ENCODE measurements around the gene SYN1. TPM values are rescaled to one million over a fixed set of nuclear protein-coding genes. Genes with fewer than 3 reads are reported as not detected.

The SYN1 gene
- total RNA-seq, 2 experiments from 2014 or later = 0.83 to 1.3 TPM

- DNase-seq = no peak
- POLR2A ChIA-PET = no interaction called here
- intact Hi-C loops (cut with micrococcal nuclease) = no loop called here
- Mint-ChIP-seq H3K27me3 (no peaks in the 10 kb centered on the region), H3K4me1 (ENCODE audit: low read depth) (peaks cover 19% of the 10 kb centered on the region), H3K9me3 (no peaks in the 10 kb centered on the region), H3K4me3 (no peak overlapping the region), H3K27ac (no peak overlapping the region), H3K36me3 (peaks cover 6% of the 10 kb centered on the region)
- CTCF ChIA-PET = interaction anchor here (1.2 kb wide), 1 partner anchor 13 kb away, joined by 3 read pairs; no protein-coding TSS in a partner anchor
These were observed 12.0 kb upstream of the SYN1 start for GRCh38 chrX:47631676-47632075.

GRCh38 chrX:47629419-47630200 is 10.0 kb upstream of the SYN1 start, which contains the start of gene CFP:
Gene CFP, minus strand, starts transcription at chrX:47629930. Its CDS starts 86 bp downstream, at chrX:47629844.
- H3K9me3 Mint-ChIP-seq = no peaks in the 10 kb centered on the region
- ChIA-PET CTCF (interaction anchor here (1.4 to 1.5 kb wide), 2 partner anchors 33 to 122 kb away, joined by 3 to 4 read pairs; no protein-coding TSS in a partner anchor), POLR2A (no interaction called here)
- H3K27ac Mint-ChIP-seq = peak within 1 kb of the TSS; percentile 83
- intact Hi-C loops (cut with micrococcal nuclease) = loop anchor here (5.0 kb wide), 1 partner anchor 67 kb away; the partner anchor contains the start of gene ARAF
- H3K36me3 Mint-ChIP-seq = no peaks in the 10 kb centered on the region
- H3K4me3 Mint-ChIP-seq = peak within 1 kb of the TSS; percentile 50
- peaks cover 19% of the 10 kb centered on the region for H3K4me1 Mint-ChIP-seq (ENCODE audit: low read depth)
- DNase-seq = peak; percentile 23
- H3K27me3 Mint-ChIP-seq = no peaks in the 10 kb centered on the region

- no peaks in the 10 kb centered on the region for H3K36me3 Mint-ChIP-seq
- ChIA-PET CTCF (interaction anchor here (0.8 to 1.5 kb wide), 4 partner anchors 33 to 123 kb away, joined by 3 to 4 read pairs (median 4); no protein-coding TSS in a partner anchor), POLR2A (no interaction called here)
- peak; percentile 36 for DNase-seq
- H3K27ac Mint-ChIP-seq = peak overlapping the region; percentile 79
- H3K4me3 Mint-ChIP-seq = peak overlapping the region; percentile 41
- intact Hi-C loops (cut with micrococcal nuclease) = loop anchor here (5.0 kb wide), 1 partner anchor 67 kb away; the partner anchor contains the start of gene ARAF
- H3K4me1 Mint-ChIP-seq (ENCODE audit: low read depth) = peaks cover 19% of the 10 kb centered on the region
- H3K27me3 Mint-ChIP-seq = no peaks in the 10 kb centered on the region
- no peaks in the 10 kb centered on the region for H3K9me3 Mint-ChIP-seq
These were observed 9.3 kb upstream of the SYN1 start for GRCh38 chrX:47628982-47629381.

- Mint-ChIP-seq H3K36me3 (no peaks in the 10 kb centered on the region), H3K4me3 (no peak overlapping the region), H3K27me3 (peaks cover 2% of the 10 kb centered on the region), H3K9me3 (no peaks in the 10 kb centered on the region), H3K4me1 (ENCODE audit: low read depth) (peaks cover 28% of the 10 kb centered on the region), H3K27ac (no peak overlapping the region)
- intact Hi-C loops (cut with micrococcal nuclease) = loop anchor here (5.0 kb wide), 1 partner anchor 63 kb away; the partner anchor contains the start of gene ARAF
- POLR2A ChIA-PET = no interaction called here
- DNase-seq = no peak
- CTCF ChIA-PET = interaction anchor here (1.2 kb wide), 1 partner anchor 56 kb away, joined by 3 read pairs; no protein-coding TSS in a partner anchor
These were observed 5.7 kb upstream of the SYN1 start for GRCh38 chrX:47625365-47625764.

DNA sequence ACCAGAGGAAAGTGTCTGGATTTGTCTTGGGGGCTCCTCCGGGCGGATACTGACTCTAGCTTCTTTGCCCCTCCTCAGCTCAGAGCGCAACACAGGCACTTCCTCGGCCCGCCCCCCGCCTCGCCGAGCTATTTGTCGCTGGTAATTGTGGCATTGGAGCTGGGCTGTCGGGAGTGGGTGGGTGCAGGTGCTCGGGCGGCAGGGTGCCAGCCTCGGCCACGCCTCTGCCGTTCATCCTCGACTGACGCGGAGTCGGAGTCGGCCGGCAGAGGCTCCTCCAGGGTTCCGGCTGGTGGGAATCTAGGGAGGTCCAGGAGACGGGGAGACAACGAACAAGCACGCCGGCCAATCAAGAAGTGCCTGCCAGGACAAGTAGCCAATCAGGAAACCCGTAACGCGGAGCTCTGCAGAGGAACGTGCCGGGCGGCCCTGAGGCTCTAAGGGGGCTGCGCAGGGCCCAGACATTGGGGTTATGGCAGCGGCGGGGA is 3.9 kb upstream of the SYN1 start:
- ChIA-PET CTCF (no interaction called here), POLR2A (no interaction called here)
- peak; percentile 49 for DNase-seq
- Mint-ChIP-seq H3K4me1 (ENCODE audit: low read depth) (peaks cover 15% of the 10 kb centered on the region), H3K9me3 (no peaks in the 10 kb centered on the region), H3K4me3 (peak overlapping the region; percentile 73), H3K27me3 (peaks cover 2% of the 10 kb centered on the region), H3K27ac (peak overlapping the region; percentile 8), H3K36me3 (no peaks in the 10 kb centered on the region)
- intact Hi-C loops (cut with micrococcal nuclease) = loop anchor here (5.0 kb wide), 1 partner anchor 41 kb away; the partner anchor contains the start of gene TIMP1

DNA sequence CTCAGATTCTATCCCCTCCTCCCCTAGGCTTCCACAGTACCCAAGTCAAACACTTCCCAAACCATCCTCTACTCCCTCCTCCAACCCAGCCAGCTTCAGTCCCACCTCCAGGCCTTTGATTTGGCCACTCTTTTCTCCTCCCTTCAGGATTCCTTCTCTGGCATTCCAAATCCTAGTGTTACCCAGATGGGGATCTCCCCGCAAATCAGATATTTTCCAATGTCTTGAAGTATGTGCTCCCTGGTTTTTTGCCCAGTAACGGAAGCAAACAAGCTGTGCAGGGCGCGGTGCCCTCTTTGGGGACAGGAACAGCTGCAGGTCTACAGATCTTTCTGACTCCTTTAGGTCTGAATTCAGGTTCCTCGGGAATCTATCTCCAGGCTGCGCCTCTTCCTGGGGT is 2.2 kb upstream of the SYN1 start:
- Mint-ChIP-seq H3K36me3 (no peaks in the 10 kb centered on the region), H3K27me3 (peaks cover 5% of the 10 kb centered on the region), H3K4me3 (no peak overlapping the region), H3K9me3 (no peaks in the 10 kb centered on the region), H3K4me1 (ENCODE audit: low read depth) (peaks cover 9% of the 10 kb centered on the region), H3K27ac (no peak overlapping the region)
- CTCF ChIA-PET = no interaction called here
- POLR2A ChIA-PET = no interaction called here
- no peak for DNase-seq
- intact Hi-C loops (cut with micrococcal nuclease) = loop anchor here (5.0 kb wide), 1 partner anchor 40 kb away; the partner anchor contains the start of gene TIMP1

DNA sequence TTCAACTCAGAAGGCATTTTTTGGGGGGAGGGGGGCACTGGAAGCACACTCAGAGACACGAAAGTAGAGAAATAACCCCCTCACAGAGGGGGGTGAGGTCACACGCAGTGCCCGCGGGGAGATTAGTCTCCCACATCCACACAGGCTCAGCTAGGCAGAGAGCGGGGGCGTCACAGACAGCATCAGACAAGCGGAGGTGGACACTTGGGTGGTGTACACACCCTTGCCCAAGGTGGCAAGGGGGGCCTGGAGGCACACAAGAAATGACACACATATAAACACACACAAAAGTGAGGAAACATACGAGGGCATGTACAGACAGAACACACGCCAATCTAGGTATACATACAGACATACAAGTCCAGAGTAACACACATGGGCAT is 637 bp upstream of the SYN1 start:
- H3K36me3 Mint-ChIP-seq = no peaks in the 10 kb centered on the region
- no peak for DNase-seq
- ChIA-PET CTCF (no interaction called here), POLR2A (no interaction called here)
- H3K4me3 Mint-ChIP-seq = peak overlapping the region; percentile 57
- no peaks in the 10 kb centered on the region for H3K9me3 Mint-ChIP-seq
- peaks cover 5% of the 10 kb centered on the region for H3K27me3 Mint-ChIP-seq
- H3K4me1 Mint-ChIP-seq (ENCODE audit: low read depth) = peaks cover 9% of the 10 kb centered on the region
- intact Hi-C loops (cut with micrococcal nuclease) = loop anchor here (5.0 kb wide), 1 partner anchor 38 kb away; the partner anchor contains the start of gene TIMP1
- no peak overlapping the region for H3K27ac Mint-ChIP-seq

DNA sequence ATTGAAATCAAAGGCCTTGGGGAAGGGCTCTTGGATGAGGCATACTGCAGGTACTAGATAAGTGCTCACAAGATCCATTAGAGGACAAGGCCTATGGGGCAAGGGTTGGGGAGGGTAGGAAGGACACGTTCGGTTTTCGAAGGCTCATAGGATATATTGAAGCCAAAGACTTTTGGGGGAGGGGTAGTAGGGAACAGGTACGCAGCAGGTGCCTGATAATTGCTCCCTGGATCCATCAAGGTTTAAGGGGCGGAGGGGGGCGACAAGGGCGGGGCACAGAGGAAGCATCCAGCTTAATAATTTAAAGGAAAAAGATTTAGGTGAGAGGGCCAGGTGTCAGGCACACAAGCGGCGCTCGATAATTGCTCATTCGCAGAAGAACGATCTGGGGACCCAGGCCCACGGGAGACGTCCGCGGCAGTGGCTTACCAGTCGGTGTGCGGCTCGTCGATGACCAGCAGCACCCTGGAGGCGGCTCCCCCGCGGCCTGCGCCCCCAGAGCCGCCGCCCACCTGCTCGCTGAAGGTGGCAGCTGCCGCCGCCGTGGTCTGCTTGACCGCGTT is 653 bp downstream of the SYN1 start:
- DNase-seq = no peak
- H3K27ac Mint-ChIP-seq = no peak overlapping the region
- peaks cover 5% of the 10 kb centered on the region for H3K27me3 Mint-ChIP-seq
- ChIA-PET POLR2A (no interaction called here), CTCF (interaction anchor here (0.6 kb wide), 1 partner anchor 67 kb away, joined by 3 read pairs; no protein-coding TSS in a partner anchor)
- intact Hi-C loops (cut with micrococcal nuclease) = no loop called here
- peaks cover 9% of the 10 kb centered on the region for H3K4me1 Mint-ChIP-seq (ENCODE audit: low read depth)
- H3K4me3 Mint-ChIP-seq = peak overlapping the region; percentile 44
- H3K36me3 Mint-ChIP-seq = no peaks in the 10 kb centered on the region
- H3K9me3 Mint-ChIP-seq = no peaks in the 10 kb centered on the region

DNA sequence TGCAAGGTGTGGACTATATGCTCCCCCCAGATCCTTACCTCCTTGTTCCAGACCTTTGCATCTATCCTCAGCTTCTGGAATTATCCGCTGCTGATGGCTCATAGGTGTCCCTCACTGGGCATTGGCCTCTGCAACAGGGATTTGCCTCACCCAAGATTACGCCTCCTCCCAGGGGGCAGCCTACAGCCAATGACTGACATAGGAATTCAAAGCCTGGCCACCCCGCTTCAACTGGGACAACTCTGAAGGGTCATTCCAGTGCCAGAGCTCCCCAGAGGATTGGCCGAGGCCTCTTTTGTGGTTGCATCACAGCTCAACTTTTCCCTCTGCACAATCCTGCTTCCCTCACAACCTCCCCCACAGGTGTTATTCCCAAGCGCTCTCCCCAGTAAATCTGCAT is 5.0 kb downstream of the SYN1 start:
- Mint-ChIP-seq H3K4me3 (no peak overlapping the region), H3K9me3 (no peaks in the 10 kb centered on the region), H3K36me3 (no peaks in the 10 kb centered on the region), H3K4me1 (ENCODE audit: low read depth) (no peaks in the 10 kb centered on the region), H3K27ac (no peak overlapping the region), H3K27me3 (peaks cover 4% of the 10 kb centered on the region)
- intact Hi-C loops (cut with micrococcal nuclease) = no loop called here
- ChIA-PET CTCF (interaction anchor here (0.5 kb wide), 1 partner anchor 230 kb away, joined by 4 read pairs; no protein-coding TSS in a partner anchor), POLR2A (interaction anchor here (0.6 kb wide), 1 partner anchor 23 kb away, joined by 6 read pairs; no protein-coding TSS in a partner anchor)
- DNase-seq = no peak

DNA sequence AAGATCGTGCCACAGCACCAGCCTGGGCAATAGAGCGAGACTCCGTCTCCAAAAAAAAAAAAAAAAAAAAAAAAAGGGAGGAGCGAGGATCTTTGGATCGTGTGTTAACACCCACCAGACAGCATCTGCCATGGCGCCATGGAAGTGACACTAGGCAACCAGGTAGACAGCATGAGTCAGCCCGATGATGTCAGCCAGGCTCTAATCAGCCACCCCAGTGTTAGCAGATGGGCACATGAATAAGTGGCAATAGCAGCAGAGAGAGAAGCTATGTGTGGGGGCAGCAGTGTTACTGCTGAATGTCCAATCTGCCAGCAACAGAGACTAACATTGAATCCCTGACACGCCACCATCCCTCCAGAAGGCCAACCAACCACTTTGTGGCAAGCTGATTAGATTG is 6.6 kb downstream of the SYN1 start:
- peaks cover 3% of the 10 kb centered on the region for H3K4me1 Mint-ChIP-seq (ENCODE audit: low read depth)
- H3K36me3 Mint-ChIP-seq = no peaks in the 10 kb centered on the region
- H3K9me3 Mint-ChIP-seq = no peaks in the 10 kb centered on the region
- no peak overlapping the region for H3K27ac Mint-ChIP-seq
- no peak for DNase-seq
- POLR2A ChIA-PET = no interaction called here
- CTCF ChIA-PET = no interaction called here
- H3K27me3 Mint-ChIP-seq = peaks cover 1% of the 10 kb centered on the region
- intact Hi-C loops (cut with micrococcal nuclease) = no loop called here
- H3K4me3 Mint-ChIP-seq = no peak overlapping the region

- CTCF ChIA-PET = no interaction called here
These were observed 7.2 kb downstream of the SYN1 start for GRCh38 chrX:47612418-47612817.

GRCh38 chrX:47611926-47612325 is 7.7 kb downstream of the SYN1 start:
- POLR2A ChIA-PET = no interaction called here
- Mint-ChIP-seq H3K27ac (no peak overlapping the region), H3K36me3 (no peaks in the 10 kb centered on the region), H3K4me1 (ENCODE audit: low read depth) (peaks cover 3% of the 10 kb centered on the region), H3K27me3 (no peaks in the 10 kb centered on the region), H3K9me3 (no peaks in the 10 kb centered on the region), H3K4me3 (no peak overlapping the region)
- no peak for DNase-seq
- CTCF ChIA-PET = no interaction called here
- intact Hi-C loops (cut with micrococcal nuclease) = no loop called here

More at GRCh38 chrX:47612418-47612817, 7.2 kb downstream of the SYN1 start:
- intact Hi-C loops (cut with micrococcal nuclease) = no loop called here
- H3K36me3 Mint-ChIP-seq = no peaks in the 10 kb centered on the region
- H3K27me3 Mint-ChIP-seq = no peaks in the 10 kb centered on the region
- POLR2A ChIA-PET = no interaction called here
- DNase-seq = no peak
- H3K4me1 Mint-ChIP-seq (ENCODE audit: low read depth) = peaks cover 3% of the 10 kb centered on the region
- no peak overlapping the region for H3K4me3 Mint-ChIP-seq
- H3K9me3 Mint-ChIP-seq = no peaks in the 10 kb centered on the region
- H3K27ac Mint-ChIP-seq = no peak overlapping the region

Measured in activated CD4-positive, alpha-beta memory T cell treated with anti-CD3 and anti-CD28 coated beads for 36 hours (primary cell).